NCI-H2029 treated with DMSO at 0.1 percent for 48 hours (cell line): Measurements from ENCODE around the gene MNX1.
A peak's percentile ranks its signal among the peaks of the same experiment; 100 is the strongest.

Source experiments
- DNase-seq: peaks from one replicate; lab custom pipeline; 2025; lab: John Stamatoyannopoulos, UW

MNX1 gene

GRCh38 chr7:157014635-157015555 lies 4.4 kb upstream of the MNX1 start:
- DNase-seq: no peak

DNA sequence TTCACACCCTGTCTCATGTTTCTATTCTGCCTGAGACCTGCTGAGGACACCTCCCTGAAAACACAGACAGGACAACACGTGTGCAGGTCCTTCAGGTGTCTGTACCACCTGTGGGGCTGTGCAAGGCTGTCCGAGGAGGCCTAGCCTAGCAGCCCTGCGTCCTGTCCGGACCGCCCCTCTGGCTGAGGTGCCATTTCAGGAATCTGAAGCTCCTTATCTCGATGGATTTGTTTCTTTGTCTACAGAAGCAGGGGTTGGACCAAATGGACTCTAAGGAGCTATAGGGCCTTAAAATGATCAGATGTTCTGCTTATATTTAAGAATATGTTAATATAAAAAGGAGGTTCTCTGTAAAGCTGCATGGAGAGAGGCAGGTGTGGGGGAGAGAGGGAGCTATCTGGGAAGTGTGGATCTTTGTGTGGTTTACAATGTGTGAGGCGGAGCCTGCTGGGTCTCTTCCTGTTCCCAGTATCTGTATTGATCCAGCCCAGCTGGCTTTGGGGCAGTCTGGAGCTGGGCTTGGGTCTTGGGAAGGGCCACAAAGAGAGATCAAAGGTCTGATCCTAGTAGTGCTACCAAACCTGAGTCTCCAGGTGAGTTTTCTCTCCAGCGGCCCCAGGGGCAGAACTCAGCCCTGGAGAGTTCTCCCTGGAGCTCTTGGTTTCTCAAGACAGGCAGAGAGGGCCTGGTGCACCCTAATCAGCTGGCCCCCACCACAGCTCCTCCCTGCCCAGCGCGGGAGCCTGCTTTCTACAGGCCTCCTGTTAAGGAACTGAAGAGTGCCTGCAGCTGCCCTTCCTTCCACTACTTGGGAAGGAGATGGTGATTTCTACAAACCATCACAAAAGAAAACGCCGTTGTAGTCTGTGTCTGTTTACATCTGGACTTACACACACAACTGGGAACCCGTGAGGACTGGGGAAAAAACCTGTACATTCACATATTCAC lies 3.4 kb upstream of the MNX1 start:
- DNase-seq: no peak

DNA sequence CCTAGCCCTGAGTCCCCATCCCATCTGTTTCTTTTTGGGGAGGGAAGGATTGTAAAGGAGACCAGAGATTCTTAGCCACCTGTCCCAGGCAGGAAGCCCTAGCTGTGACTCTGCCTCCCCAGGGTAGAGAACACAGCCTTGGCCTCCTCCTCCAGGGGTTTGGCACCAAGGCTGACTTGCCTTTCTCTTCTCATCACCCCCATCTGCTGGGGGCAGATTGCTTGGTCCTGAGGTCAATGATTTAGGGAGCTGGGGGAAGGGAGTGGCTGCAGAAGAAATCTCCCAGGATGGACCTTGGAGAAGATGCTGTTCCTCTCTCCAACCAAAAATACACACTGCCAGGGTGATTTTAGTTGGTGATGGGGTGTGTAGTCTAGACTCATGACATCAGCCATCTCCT lies 2.6 kb upstream of the MNX1 start:
- no peak for DNase-seq

DNA sequence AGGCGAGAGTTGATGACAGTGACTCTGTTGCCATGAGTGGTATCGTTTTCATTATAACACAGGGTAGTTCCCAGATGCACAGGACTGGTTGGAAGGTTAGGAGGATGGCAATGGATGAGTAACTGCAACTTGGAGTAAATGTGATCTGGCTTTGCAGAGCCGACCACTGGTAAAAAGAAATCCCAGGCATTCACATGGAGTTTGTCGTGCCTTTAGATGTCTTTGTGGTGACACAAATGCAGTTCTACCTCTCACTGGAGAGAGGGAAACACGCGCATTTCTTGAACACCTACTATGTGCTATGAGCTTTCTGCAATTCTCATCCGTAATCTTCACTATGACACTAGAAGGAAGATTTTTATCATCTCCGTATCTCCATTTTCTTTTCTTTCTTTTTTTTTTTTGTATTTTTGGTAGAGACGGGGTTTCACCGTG lies 1.7 kb upstream of the MNX1 start:
- peak; percentile 72 for DNase-seq

DNA sequence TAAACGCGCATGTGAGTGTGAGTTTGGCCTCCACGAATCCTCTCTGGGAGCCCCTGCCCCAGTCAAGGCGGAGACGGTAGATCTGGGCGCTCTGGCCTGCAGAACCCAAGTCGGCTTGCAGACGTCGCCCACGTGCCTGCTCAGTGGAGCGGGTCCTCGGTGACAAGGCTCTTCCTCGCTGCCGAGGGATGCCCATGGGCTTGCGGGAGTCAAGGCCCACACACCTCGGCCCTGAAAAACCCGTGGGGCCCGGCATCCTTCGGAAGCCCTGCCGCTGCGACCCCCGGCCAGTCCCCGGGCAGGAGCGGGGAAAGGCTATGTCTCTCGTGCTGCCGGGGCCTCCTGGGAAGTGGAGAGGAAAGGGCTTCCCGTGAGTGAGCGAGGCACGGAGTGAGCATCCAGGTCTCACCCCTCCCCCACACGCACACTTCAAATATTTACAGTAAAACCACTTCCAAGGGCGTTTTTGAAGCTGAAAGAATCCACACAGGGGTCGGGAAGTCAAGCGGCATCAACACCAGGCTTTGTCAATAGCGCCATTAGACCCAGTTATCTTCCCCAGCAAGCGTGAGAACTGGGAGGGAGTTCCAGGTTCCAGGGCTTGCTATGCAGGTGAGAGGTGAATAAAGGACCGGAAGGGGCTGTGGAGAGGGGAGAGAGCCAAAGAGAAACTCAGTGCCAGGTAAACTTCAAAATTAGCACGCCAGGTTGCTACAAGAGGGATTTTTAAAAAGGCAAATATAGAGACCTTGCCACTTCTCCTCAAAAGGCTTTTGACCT lies 1.1 kb upstream of the MNX1 start:
- DNase-seq: peak; percentile 72

DNA sequence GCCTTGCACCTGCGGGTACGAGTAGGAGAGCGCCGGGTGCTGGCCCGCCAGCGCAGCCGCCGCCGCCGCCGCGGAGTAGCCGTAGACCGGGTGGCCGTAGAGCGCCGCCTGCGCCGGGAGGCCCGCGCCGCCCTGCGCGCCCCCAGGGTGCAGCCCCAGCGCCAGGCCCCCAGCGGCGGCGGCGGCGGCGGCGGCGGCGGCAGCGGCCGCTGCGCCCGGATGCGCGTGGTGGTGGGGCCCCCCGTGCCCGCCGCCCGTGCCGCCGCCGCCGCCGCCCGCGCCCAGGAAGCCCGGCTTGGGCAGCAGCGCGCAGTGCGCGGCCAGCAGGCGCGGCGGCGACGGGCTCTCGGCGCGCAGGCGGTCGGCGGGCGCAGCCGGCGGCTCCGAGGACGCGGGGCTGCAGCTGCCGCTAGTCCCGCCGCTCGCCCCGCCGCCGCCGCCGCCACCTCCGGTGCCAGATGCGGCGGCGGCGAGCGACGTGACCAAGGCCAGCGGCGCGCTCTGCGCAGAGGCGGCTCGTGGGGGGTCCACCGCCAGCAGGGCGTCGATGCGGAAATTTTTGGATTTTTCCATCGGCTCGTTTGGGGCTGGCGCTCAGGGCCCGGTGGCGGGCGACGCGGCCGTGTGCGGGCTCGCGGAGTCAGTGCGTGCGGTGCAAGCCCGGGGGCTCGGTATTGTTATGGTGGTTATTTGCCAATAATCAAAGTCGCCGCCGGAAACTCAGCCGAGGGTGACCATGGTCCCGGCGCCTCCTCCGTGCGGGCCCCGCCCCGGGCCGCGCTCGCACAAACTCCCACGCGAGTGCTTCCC lies 480 bp downstream of the MNX1 start:
- no peak for DNase-seq

DNA sequence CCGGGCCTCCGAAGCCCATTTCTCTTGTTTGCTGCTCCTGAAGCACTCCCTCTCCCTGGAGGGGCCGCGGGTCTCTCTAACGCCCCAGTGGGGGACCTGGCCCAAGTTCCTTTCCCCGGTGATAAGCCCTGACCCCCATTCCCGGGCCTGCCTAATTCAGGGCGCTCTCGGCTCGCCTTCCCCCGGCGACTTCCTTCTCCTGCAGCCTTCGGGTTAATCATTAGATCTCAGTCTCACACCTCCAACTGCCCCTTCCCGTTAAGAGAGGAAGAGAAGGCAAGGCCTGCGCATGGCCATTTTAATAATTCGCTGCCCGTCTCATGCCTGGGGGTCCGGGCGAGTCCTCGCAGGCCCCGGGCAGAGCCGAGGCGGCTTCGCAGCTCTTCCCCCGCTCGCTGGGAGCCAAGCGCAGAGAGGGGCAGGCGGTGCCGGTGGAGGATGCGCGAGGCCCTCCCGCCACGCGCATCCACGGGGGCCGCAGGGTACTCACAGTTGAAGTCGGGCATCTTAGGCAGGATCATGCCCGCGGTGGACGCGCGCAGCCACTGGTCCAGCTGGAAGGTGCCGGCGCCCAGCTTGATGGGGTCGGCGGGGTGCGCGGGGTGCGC lies 1.2 kb downstream of the MNX1 start:
- DNase-seq: no peak

DNA sequence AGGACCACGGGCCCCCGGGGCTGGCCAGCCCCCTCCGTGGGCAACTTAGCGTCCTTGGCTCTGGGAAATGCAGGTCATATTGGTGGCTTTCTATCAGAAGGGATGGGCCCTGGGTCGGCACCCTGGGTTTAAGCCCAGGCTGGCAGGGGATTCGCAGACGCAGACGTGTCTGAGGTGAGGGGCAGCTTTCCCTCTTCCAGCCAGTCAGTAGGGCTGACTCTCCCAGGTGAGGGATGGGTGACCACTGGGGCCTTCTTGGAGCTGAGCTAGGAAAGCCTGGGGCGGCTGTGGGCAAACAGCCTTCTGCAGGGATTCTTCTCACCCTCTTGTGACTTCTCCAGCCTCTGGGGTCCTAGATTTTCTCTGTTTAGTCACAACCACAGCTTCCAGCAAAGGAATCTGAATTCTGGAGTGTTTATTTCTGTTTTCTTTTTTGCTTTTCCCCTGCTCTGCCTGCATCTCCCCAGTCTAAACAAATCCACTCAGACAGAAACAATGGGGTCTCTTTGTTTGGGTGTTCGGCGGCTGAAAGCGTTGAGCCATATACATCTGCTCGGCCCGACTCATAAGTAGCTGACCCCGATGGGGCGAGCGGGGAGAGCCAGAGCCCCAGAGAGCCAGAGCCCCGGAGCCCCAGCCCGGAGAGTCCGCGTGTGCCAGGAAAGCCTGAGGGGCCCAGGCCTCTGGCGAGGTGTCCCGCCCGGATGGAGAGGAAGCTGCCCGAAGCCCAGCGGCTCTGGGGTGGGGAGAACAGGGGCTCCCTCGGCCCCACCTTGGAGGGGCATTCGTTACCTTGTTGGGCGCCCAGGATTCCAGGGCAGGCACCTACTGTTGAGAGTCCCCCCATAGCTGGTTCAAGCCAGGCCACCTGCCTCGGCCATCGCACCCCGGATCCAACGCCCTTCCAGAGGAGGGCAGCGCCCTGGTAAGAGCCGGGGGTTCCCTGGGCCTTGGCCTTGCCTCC lies 2.0 kb downstream of the MNX1 start:
- no peak for DNase-seq

GRCh38 chr7:157007470-157008066 lies 2.9 kb downstream of the MNX1 start:
- DNase-seq: no peak

DNA sequence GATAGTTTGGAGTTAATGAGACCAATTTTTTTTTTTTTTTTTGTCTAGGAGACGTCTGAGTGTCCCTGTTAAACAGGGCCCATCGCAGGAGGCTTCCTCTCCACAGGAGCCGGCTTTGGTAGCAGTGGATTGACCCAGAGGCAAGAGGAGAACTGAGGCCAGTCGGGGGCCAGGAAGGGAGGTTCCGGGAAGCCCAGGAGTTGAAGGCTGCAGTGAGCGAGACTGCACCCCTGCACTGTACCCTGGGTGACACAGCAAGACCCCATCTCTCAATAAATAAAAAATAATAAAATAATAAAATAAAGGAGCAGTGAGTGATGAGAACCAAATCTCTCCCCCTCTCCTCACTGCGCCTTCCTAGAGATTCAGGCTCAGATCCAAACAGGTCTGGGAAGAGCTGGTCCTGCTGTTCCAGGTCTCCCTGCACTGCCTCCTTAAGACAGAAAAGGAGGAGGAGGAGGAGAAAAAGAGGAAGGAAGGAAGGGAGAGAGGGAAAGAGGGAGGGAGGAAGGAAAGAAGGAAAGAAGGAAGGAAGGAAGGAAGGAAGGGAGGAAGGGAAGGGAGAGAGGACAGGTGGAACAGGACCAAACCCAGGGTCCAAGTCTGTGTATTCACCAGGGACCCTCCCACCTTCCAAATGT lies 3.5 kb downstream of the MNX1 start:
- no peak for DNase-seq

DNA sequence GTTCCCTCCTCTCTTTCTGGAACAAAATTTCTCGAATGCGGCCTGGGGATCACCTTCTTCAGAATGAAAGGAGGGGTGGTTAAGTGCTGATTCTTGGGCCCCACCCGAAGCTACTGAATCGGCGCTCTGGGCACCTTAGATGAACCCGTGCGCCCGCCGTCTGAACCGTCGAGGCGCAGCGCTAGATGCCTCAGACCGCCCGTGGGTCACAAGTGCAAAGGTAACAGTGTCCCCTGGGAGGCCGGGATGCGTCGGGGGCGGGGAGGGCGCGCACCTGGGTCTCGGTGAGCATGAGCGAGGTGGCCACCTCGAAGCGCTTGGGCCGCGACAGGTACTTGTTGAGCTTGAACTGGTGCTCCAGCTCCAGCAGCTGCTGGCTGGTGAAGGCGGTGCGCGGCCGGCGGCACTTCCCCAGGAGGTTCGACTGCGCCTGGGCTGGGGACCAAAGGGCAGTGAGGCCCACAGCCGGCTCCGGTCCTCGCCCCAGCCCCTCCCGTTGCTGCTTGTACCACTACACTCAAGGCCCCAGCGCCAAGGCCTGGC lies 4.2 kb downstream of the MNX1 start:
- DNase-seq: no peak

DNA sequence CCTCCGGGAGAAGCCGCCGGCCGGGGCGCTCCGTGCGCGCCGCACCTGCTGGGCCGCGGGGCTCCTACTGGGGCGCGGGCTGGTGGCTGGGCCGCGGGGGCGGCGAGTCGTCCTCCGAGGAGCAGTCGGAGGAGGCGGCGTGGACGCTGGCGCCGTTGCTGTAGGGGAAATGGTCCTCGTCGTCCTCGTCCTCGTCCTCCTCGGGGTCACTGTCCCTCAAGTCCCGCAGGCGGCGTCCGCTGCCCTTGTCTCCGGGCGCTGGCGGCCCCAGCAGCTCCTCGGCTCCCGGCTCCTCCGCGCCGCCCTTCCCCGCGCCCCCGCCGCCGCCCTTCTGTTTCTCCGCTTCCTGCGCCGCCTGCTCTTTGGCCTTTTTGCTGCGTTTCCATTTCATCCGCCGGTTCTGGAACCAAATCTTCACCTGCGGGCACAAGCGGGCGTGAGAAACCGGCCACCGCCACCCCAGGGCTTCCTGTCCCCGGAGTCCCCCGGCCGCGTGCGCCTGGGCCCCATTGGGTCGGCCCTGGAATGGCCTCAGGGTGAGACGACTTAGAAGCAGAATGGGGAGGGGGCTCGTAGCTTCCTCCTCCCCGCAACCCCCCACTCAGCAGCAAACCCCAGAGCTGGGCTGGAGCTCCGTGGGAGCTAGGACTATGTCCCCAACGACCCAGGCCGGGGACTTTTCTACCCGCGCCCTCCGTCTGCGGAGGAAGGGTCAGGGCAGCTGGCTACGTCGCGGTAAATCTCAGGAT lies 4.8 kb downstream of the MNX1 start:
- DNase-seq: no peak

- DNase-seq: no peak
Measured at GRCh38 chr7:157004521-157005455, 5.7 kb downstream of the MNX1 start.

DNA sequence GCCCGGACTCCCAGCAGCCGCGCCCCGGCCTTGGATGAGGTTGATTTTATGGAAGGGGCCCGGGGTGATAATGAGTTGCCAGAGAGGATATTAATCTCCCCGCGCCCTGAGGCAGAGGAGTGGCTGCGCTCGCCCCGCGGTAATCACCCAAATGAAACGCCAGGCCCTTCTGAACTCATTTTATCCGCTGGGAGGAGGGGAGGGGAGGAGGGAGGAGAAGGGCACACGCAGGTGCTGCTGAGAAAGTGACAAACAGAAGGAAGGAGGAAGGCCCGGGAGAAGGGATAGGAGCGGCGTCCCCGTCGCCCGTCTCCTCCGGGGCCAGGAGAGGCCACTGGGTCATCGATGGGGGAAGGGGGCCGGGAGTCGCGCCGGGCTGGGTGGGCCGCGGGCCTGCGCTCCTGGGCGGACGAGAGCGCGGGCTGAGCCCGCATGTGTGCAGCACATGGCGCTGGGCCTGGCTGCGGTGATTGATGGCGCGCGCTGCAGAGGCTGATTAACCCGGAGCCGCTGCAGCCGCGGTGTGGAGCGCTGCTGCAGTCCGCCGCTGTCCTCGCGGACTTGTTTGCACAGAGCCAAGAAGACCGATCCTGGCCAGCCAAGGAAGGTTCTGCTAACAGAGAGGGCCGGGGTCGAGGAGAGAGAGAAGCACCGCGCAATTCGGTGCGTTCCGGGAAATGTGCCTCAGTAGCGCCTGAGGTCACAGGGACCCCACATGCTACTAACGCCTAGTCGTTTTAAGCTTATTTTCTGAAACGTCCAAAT lies 6.5 kb downstream of the MNX1 start:
- DNase-seq: no peak

GRCh38 chr7:157003445-157003755 lies 7.1 kb downstream of the MNX1 start:
- DNase-seq: no peak
